Measurements from ENCODE around the gene ATG7. TPM values are rescaled to one million over a fixed set of nuclear protein-coding genes. Genes with fewer than 3 reads are reported as not detected.

ATG7 gene
- total RNA-seq, 1 experiment from 2014 or later: 29.3 TPM

GRCh38 chr3:11282250-11283138 lies 10.3 kb downstream of the ATG7 start:
- TF ChIP-seq MAX (IDR thresholded peaks at IDR 0.05) (no peak), CBX3 (IDR thresholded peaks at IDR 0.05; ENCODE audit: low read depth) (no peak), CTCF (IDR thresholded peaks at IDR 0.05 in 2 of 3, conservative IDR thresholded peaks at IDR 0.05 in 1 of 3; ENCODE audit: borderline replicate concordance in 1 of 3, insufficient read depth in 1 of 3, low read depth in 2 of 3, low read length in 2 of 3) (no peak), JUND (IDR thresholded peaks at IDR 0.05) (no peak), EGR1 (IDR thresholded peaks at IDR 0.05; ENCODE audit: low read depth) (no peak), SIN3A (IDR thresholded peaks at IDR 0.05; ENCODE audit: low read depth) (no peak)
- Histone ChIP-seq H3K9ac (ENCODE audit: low read length) (no peak overlapping the region), H4K20me1 (ENCODE audit: insufficient read depth) (no peaks in the 10 kb centered on the region), H3K27me3 (ENCODE audit: insufficient read depth, low read length) (no peaks in the 10 kb centered on the region), H3K79me2 (ENCODE audit: insufficient read depth, low read length) (peaks cover 34% of the 10 kb centered on the region), H3K4me3 (replicated peaks in 1 of 2; ENCODE audit: low read depth in 1 of 2, low read length in 2 of 2) (no peak overlapping the region), H2AFZ (ENCODE audit: low read depth, low read length, poor library complexity, severe bottlenecking) (no peak overlapping the region), H3K27ac (ENCODE audit: low read depth, low read length) (no peak overlapping the region), H3K9me3 (ENCODE audit: control insufficient read depth in 1 of 2, insufficient read depth in 1 of 2, low read depth in 1 of 2, low read length in 2 of 2) (no peaks in the 10 kb centered on the region), H3K4me2 (ENCODE audit: low read length) (no peak overlapping the region), H3K36me3 (ENCODE audit: control insufficient read depth in 1 of 2, insufficient read depth in 2 of 2, low read length in 2 of 2) (peaks cover 2 to 4% of the 10 kb centered on the region in 2 experiments; a peak in 1 of 4 replicates), H3K4me1 (ENCODE audit: control insufficient read depth in 1 of 2, insufficient read depth in 2 of 2, low read length in 2 of 2) (peaks cover 2 to 15% of the 10 kb centered on the region in 2 experiments; a peak in 2 of 4 replicates), H3K9me2 (ENCODE audit: insufficient read depth) (no peaks in the 10 kb centered on the region)
- ATAC-seq (no peak), DNase-seq (ENCODE audit: low read depth, low spot score) (no peak)
- POLR2A ChIA-PET: no interaction called here
- intact Hi-C loops (cut with micrococcal nuclease): no loop called here
- BruUV-seq (replicated peaks): no TSS peak
- RAD21 ChIA-PET (ENCODE audit: low non-redundant PET in 1 of 2, low total read pairs in 2 of 2, uncharacterized antibody in 2 of 2, unreplicated experiment in 2 of 2): no interaction called here
- CTCF ChIA-PET: no interaction called here

GRCh38 chr3:11283139-11283475 lies 10.9 kb downstream of the ATG7 start:
- Histone ChIP-seq H3K79me2 (ENCODE audit: insufficient read depth, low read length) (peaks cover 34% of the 10 kb centered on the region), H4K20me1 (ENCODE audit: insufficient read depth) (no peaks in the 10 kb centered on the region), H3K4me2 (ENCODE audit: low read length) (no peak overlapping the region), H3K4me1 (ENCODE audit: control insufficient read depth in 1 of 2, insufficient read depth in 2 of 2, low read length in 2 of 2) (peaks cover 5 to 21% of the 10 kb centered on the region in 2 experiments), H2AFZ (ENCODE audit: low read depth, low read length, poor library complexity, severe bottlenecking) (no peak overlapping the region), H3K9me2 (ENCODE audit: insufficient read depth) (no peaks in the 10 kb centered on the region), H3K27ac (ENCODE audit: low read depth, low read length) (no peak overlapping the region), H3K4me3 (replicated peaks in 1 of 2; ENCODE audit: low read depth in 1 of 2, low read length in 2 of 2) (no peak overlapping the region), H3K36me3 (ENCODE audit: control insufficient read depth in 1 of 2, insufficient read depth in 2 of 2, low read length in 2 of 2) (peaks cover 2 to 4% of the 10 kb centered on the region in 2 experiments; a peak in 1 of 4 replicates), H3K9ac (ENCODE audit: low read length) (no peak overlapping the region), H3K27me3 (ENCODE audit: insufficient read depth, low read length) (no peaks in the 10 kb centered on the region), H3K9me3 (ENCODE audit: control insufficient read depth in 1 of 2, insufficient read depth in 1 of 2, low read depth in 1 of 2, low read length in 2 of 2) (no peaks in the 10 kb centered on the region)
- POLR2A ChIA-PET: no interaction called here
- BruUV-seq (replicated peaks): no TSS peak
- intact Hi-C loops (cut with micrococcal nuclease): no loop called here
- CTCF ChIA-PET: no interaction called here
- RAD21 ChIA-PET (ENCODE audit: low non-redundant PET in 1 of 2, low total read pairs in 2 of 2, uncharacterized antibody in 2 of 2, unreplicated experiment in 2 of 2): no interaction called here
- DNase-seq (ENCODE audit: low read depth, low spot score) (no peak), ATAC-seq (no peak)
- no peak for TF ChIP-seq ZFX (IDR thresholded peaks at IDR 0.05)
- TF ChIP-seq MAX (IDR thresholded peaks at IDR 0.05): no peak
- no peak for TF ChIP-seq ATF3 (IDR thresholded peaks at IDR 0.05)
- TF ChIP-seq YY1 (IDR thresholded peaks at IDR 0.05; ENCODE audit: extremely low read depth, insufficient replicate concordance, low read depth, low read length): no peak
- no peak for TF ChIP-seq REST (IDR thresholded peaks at IDR 0.05; ENCODE audit: low read depth)
- TF ChIP-seq ZNF274 (IDR thresholded peaks at IDR 0.05; ENCODE audit: low read depth, low read length): no peak
- no peak for TF ChIP-seq CBX3 (IDR thresholded peaks at IDR 0.05; ENCODE audit: low read depth)
- TF ChIP-seq POLR2AphosphoS5 (IDR thresholded peaks at IDR 0.05; ENCODE audit: low read depth, low read length): no peak
- TF ChIP-seq FOSL1 (IDR thresholded peaks at IDR 0.05; ENCODE audit: low read depth): no peak
- no peak for TF ChIP-seq EZH2phosphoT487 (IDR thresholded peaks at IDR 0.05; ENCODE audit: borderline replicate concordance)

Measured in HCT116 (cell line).